DOHH2 (cell line): ENCODE results near the gene CXorf49.
"Not testable (repeated sequence)": the region's sequence is repeated elsewhere in the genome, so short reads cannot be mapped to it uniquely, and the experiment has no call there.

Experiments used
- CTCF ChIP-seq: fragments of 200-600 bp; sonication (generic); IDR thresholded peaks from one replicate; pipeline ENCODE4 v1.5.1; 2014; ENCODE audit warnings: antibody characterized with exemption, mild to moderate bottlenecking, low read depth, low read length; ENCODE audit not compliant: poor library complexity, severe bottlenecking
- EZH2phosphoT487 ChIP-seq: fragments of 200-600 bp; sonication (generic); IDR thresholded peaks from 2 replicates; pipeline ENCODE4 v1.6.1; 2017; ENCODE audit warnings: borderline replicate concordance, mild to moderate bottlenecking, antibody characterized with exemption, low read length, moderate library complexity, mixed read lengths

GRCh38 chrX:71677195-71677594, 40.9 kb downstream of the CXorf49 start:
- not testable (repeated sequence) for TF ChIP-seq CTCF, EZH2phosphoT487
